Osteoblast (primary cell): ENCODE data around the gene LRMDA. TPM values are rescaled to one million over a fixed set of nuclear protein-coding genes. Genes with fewer than 3 reads are reported as not detected.

Experiments used
- DNase-seq: peaks from one replicate; pipeline ENCODE4 v3.0.0; 2011; ENCODE audit warnings: low spot score, mixed read lengths; ENCODE audit not compliant: insufficient read length; ENCODE audit errors: missing footprints
- H2AFZ ChIP-seq: 2 replicates; pipeline ENCODE4 v1.6.0; 2011; ENCODE audit warnings: mild to moderate bottlenecking, low read length
- H3K27ac ChIP-seq: 2 replicates; pipeline ENCODE4 v1.5.1; 2011; ENCODE audit warnings: mild to moderate bottlenecking, low read depth, low read length, moderate library complexity
- H3K27me3 ChIP-seq: 2 replicates; pipeline ENCODE4 v1.6.0; 2012; ENCODE audit warnings: mild to moderate bottlenecking, control low read depth, inconsistent platforms, low read length, moderate library complexity; ENCODE audit not compliant: insufficient read depth
- H3K36me3 ChIP-seq: 2 replicates; pipeline ENCODE4 v1.5.1; 2011; ENCODE audit warnings: mild to moderate bottlenecking, low read length, control low read depth, moderate library complexity; ENCODE audit not compliant: insufficient read depth
- H3K4me1 ChIP-seq: 2 replicates; pipeline ENCODE4 v1.5.1; 2011; ENCODE audit warnings: mild to moderate bottlenecking, low read length, control low read depth, moderate library complexity; ENCODE audit not compliant: insufficient read depth
- H3K4me2 ChIP-seq: 2 replicates; pipeline ENCODE4 v1.6.0; 2011; ENCODE audit warnings: mild to moderate bottlenecking, low read length; ENCODE audit not compliant: insufficient read depth
- H3K4me3 ChIP-seq: fragments of 200-600 bp; sonication (generic); 3 replicates; pipeline ENCODE4 v1.5.1; 2012; ENCODE audit warnings: mild to moderate bottlenecking, low read length, inconsistent platforms; ENCODE audit not compliant: insufficient read depth
- H3K79me2 ChIP-seq: 2 replicates; pipeline ENCODE4 v1.6.0; 2012; ENCODE audit warnings: mild to moderate bottlenecking, low read length, control low read depth, inconsistent platforms; ENCODE audit not compliant: insufficient read depth
- H3K9me3 ChIP-seq: 2 replicates; pipeline ENCODE4 v1.5.1; 2011; ENCODE audit warnings: low read depth, low read length, control low read depth
- H4K20me1 ChIP-seq: 2 replicates; pipeline ENCODE4 v1.6.0; 2012; ENCODE audit warnings: mild to moderate bottlenecking, low read length, control low read depth; ENCODE audit not compliant: insufficient read depth
- total RNA-seq: library from RNA; depleted of rRNA; stranded (reverse); fragments of >200 nt; gene quantifications from 2 replicates; pipeline ENCODE4 v1.2.3, GENCODE V29; 2012
- TF ChIP-seq, protein P1 (sequence below): IDR thresholded peaks from 2 replicates; pipeline ENCODE4 v1.5.1; 2011; ENCODE audit warnings: mild to moderate bottlenecking, low read depth, low read length, moderate library complexity; ENCODE audit errors: extremely low read depth

The LRMDA gene
- total RNA-seq, 1 donor, result 18.5 TPM

- no peaks in the 10 kb centered on the region for H3K9me3 ChIP-seq
- no peak for DNase-seq
- H3K27ac ChIP-seq, result no peak overlapping the region
- no peaks in the 10 kb centered on the region for H3K79me2 ChIP-seq
- no peaks in the 10 kb centered on the region for H3K27me3 ChIP-seq
- no peak overlapping the region for H2AFZ ChIP-seq
- H3K4me1 ChIP-seq, result no peaks in the 10 kb centered on the region
- no peak overlapping the region for H3K4me3 ChIP-seq
- H4K20me1 ChIP-seq, result no peaks in the 10 kb centered on the region
- no peak overlapping the region for H3K4me2 ChIP-seq
- H3K36me3 ChIP-seq, result no peaks in the 10 kb centered on the region
- TF ChIP-seq, protein P1, sequence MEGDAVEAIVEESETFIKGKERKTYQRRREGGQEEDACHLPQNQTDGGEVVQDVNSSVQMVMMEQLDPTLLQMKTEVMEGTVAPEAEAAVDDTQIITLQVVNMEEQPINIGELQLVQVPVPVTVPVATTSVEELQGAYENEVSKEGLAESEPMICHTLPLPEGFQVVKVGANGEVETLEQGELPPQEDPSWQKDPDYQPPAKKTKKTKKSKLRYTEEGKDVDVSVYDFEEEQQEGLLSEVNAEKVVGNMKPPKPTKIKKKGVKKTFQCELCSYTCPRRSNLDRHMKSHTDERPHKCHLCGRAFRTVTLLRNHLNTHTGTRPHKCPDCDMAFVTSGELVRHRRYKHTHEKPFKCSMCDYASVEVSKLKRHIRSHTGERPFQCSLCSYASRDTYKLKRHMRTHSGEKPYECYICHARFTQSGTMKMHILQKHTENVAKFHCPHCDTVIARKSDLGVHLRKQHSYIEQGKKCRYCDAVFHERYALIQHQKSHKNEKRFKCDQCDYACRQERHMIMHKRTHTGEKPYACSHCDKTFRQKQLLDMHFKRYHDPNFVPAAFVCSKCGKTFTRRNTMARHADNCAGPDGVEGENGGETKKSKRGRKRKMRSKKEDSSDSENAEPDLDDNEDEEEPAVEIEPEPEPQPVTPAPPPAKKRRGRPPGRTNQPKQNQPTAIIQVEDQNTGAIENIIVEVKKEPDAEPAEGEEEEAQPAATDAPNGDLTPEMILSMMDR, result no peak
Measured at GRCh38 chr10:76416642-76417041, 985.2 kb downstream of the LRMDA start.

DNA sequence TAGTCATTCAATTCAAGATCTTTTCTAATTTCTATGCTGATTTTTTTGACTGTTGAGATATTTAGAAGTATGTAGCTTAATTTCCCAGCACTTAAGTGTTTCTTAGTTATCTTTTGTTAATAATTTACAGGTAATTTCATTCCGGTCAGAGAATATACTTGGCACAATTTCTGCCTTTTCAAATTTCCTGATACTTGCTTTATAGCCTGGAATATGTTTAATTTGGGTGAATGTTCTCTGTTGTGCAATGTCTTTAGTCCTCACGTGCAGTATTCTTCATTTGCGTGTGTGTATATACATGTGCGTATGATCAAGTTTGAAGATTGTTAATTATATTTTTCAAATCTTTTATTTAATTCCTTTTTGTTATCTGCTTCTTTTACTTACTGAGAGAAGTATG is 989.3 kb downstream of the LRMDA start:
- Histone ChIP-seq H4K20me1 (no peaks in the 10 kb centered on the region), H3K9me3 (no peaks in the 10 kb centered on the region), H3K27ac (no peak overlapping the region), H3K4me1 (peaks cover 2% of the 10 kb centered on the region), H3K36me3 (no peaks in the 10 kb centered on the region), H3K79me2 (no peaks in the 10 kb centered on the region), H2AFZ (no peak overlapping the region), H3K4me3 (no peak overlapping the region), H3K4me2 (no peak overlapping the region), H3K27me3 (no peaks in the 10 kb centered on the region)
- DNase-seq, result no peak
- TF ChIP-seq, protein P1, result no peak

DNA sequence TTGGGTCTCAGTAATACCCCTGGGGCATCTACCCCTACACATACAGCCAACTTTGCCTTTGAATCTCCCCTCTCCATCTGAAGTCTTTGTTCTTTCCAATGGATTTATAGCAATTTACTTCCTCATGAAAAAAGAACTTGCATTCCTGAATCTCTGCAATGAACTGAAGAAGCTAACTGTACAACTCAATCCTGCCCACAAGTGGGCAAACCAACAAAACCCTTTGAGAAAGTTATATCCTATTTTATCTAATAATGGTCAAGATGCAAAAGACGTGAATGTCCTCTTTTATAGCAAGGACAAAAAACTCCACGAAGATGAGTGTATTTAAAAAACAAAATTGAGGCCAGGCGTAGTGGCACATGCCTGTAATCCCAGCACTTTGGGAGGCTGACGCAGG is 991.3 kb downstream of the LRMDA start:
- Histone ChIP-seq H3K79me2 (no peaks in the 10 kb centered on the region), H3K4me1 (peaks cover 2% of the 10 kb centered on the region), H3K4me2 (no peak overlapping the region), H3K9me3 (no peaks in the 10 kb centered on the region), H3K4me3 (no peak overlapping the region), H2AFZ (peak overlapping the region; percentile 28), H3K36me3 (no peaks in the 10 kb centered on the region), H3K27ac (no peak overlapping the region), H4K20me1 (no peaks in the 10 kb centered on the region), H3K27me3 (no peaks in the 10 kb centered on the region)
- TF ChIP-seq, protein P1, result peak; percentile 50
- no peak for DNase-seq

- H3K4me2 ChIP-seq, result peak overlapping the region; percentile 56
- H3K9me3 ChIP-seq, result no peaks in the 10 kb centered on the region
- no peaks in the 10 kb centered on the region for H4K20me1 ChIP-seq
- TF ChIP-seq, protein P1, result no peak
- H3K36me3 ChIP-seq, result no peaks in the 10 kb centered on the region
- peak overlapping the region; percentile 19 for H3K4me3 ChIP-seq
- peak overlapping the region; percentile 80 for H3K27ac ChIP-seq
- no peaks in the 10 kb centered on the region for H3K27me3 ChIP-seq
- H3K4me1 ChIP-seq, result peaks cover 49% of the 10 kb centered on the region
- peak overlapping the region; percentile 64 for H2AFZ ChIP-seq
- H3K79me2 ChIP-seq, result no peaks in the 10 kb centered on the region
- peak; percentile 58 for DNase-seq
Measured at GRCh38 chr10:76428551-76429367, 997.3 kb downstream of the LRMDA start.
